H1 (cell line): Measurements from ENCODE around the gene ACADM. TPM values are rescaled to one million over a fixed set of nuclear protein-coding genes. Genes with fewer than 3 reads are reported as not detected.

Source experiments
- CTCF ChIA-PET: fragments of 300-600 bp; sonication (Branson Sonifier 250); formaldehyde crosslinking; loops from one replicate; lab custom pipeline; 2021; ENCODE audit not compliant: partially characterized antibody; lab: Charles Lee
- POLR2A ChIA-PET: fragments of 300-600 bp; sonication (Branson Sonifier 250); formaldehyde crosslinking; loops from one replicate; lab custom pipeline; 2021; ENCODE audit warnings: inconsistent platforms; ENCODE audit not compliant: partially characterized antibody; lab: Charles Lee
- DNase-seq, 2 experiments: peaks; one replicate each; pipeline versions ENCODE4 v3.0.0 to v3.0.0-alpha.2; 2010 to 2022; ENCODE audit warnings: low spot score in 2 of 2, low read depth in 1 of 2, mixed read lengths in 1 of 2
- FAIRE-seq: peaks from 2 replicates; lab custom pipeline; 2011; peaks lifted over from hg19 to GRCh38; lab: Jason Lieb, UNC
- H2AFZ ChIP-seq: 2 replicates; pipeline ENCODE4 v1.8.1; 2012; ENCODE audit warnings: low read length, inconsistent platforms
- H2AK5ac ChIP-seq: 2 replicates; pipeline ENCODE4 v1.6.1; 2013; ENCODE audit warnings: low read depth, low read length
- H2BK120ac ChIP-seq: replicated peaks from 2 replicates; pipeline ENCODE3; 2013; ENCODE audit warnings: low read depth, low read length, inconsistent platforms
- H2BK12ac ChIP-seq: 2 replicates; pipeline ENCODE4 v1.6.1; 2013; ENCODE audit warnings: low read depth, low read length
- H2BK15ac ChIP-seq: 2 replicates; pipeline ENCODE4 v1.6.1; 2013; ENCODE audit warnings: low read length
- H2BK20ac ChIP-seq: 2 replicates; pipeline ENCODE4 v1.6.1; 2013; ENCODE audit warnings: low read length
- H2BK5ac ChIP-seq: 2 replicates; pipeline ENCODE4 v1.6.1; 2013; ENCODE audit warnings: low read depth, low read length
- H3K14ac ChIP-seq: 2 replicates; pipeline ENCODE4 v1.6.1; 2013; ENCODE audit warnings: inconsistent platforms; ENCODE audit not compliant: insufficient read length
- H3K18ac ChIP-seq: 2 replicates; pipeline ENCODE4 v1.6.1; 2013; ENCODE audit warnings: low read length; ENCODE audit errors: extremely low read depth
- H3K23ac ChIP-seq: 2 replicates; pipeline ENCODE4 v1.6.1; 2013; ENCODE audit warnings: inconsistent platforms; ENCODE audit not compliant: insufficient read length
- H3K23me2 ChIP-seq: 2 replicates; pipeline ENCODE4 v1.6.1; 2013; ENCODE audit warnings: low read depth, low read length
- H3K27ac ChIP-seq: 2 replicates; pipeline ENCODE4 v1.6.1; 2011; ENCODE audit warnings: low read depth, low read length, inconsistent platforms
- H3K27me3 ChIP-seq, 4 experiments: replicated peaks in 1 of 4; 1 replicate in 1 of 4; 2 replicates in 3 of 4; pipeline versions ENCODE4 v1.6.1 to v1.8.1; 2011 to 2013; ENCODE audit warnings: low read length in 3 of 4, mild to moderate bottlenecking in 3 of 4, inconsistent platforms in 2 of 4, mixed read lengths in 2 of 4, moderate library complexity in 1 of 4; ENCODE audit not compliant: control insufficient read depth in 3 of 4, insufficient read depth in 3 of 4; ENCODE audit errors: extremely low read depth in 1 of 4
- H3K36me3 ChIP-seq, 4 experiments: 2 replicates each; pipeline versions ENCODE4 v1.6.1 to v1.8.1; 2011 to 2013; ENCODE audit warnings: mild to moderate bottlenecking in 4 of 4, low read length in 3 of 4, moderate library complexity in 2 of 4, control low read depth in 1 of 4, inconsistent platforms in 1 of 4; ENCODE audit not compliant: insufficient read depth in 4 of 4, control insufficient read depth in 2 of 4
- H3K4ac ChIP-seq: replicated peaks from 2 replicates; pipeline ENCODE3; 2013; ENCODE audit warnings: low read length, low read depth, mixed read lengths, inconsistent platforms; ENCODE audit not compliant: insufficient read length
- H3K4me1 ChIP-seq, 4 experiments: replicated peaks in 1 of 4; 1 replicate in 1 of 4; 2 replicates in 3 of 4; pipeline versions ENCODE4 v1.6.1 to v1.8.1; 2011 to 2013; ENCODE audit warnings: low read length in 3 of 4, inconsistent platforms in 2 of 4, mixed read lengths in 1 of 4; ENCODE audit not compliant: insufficient read depth in 4 of 4, control insufficient read depth in 3 of 4
- H3K4me2 ChIP-seq, 2 experiments: 2 replicates each; pipeline versions ENCODE4 v1.6.1 to v1.8.1; 2011 to 2013; ENCODE audit warnings: low read depth in 2 of 2, low read length in 2 of 2, control low read depth in 1 of 2, inconsistent platforms in 1 of 2, mild to moderate bottlenecking in 1 of 2; ENCODE audit not compliant: insufficient read depth in 1 of 2
- H3K4me3 ChIP-seq, 4 experiments: fragments of 200-600, 300-600 bp in 1 of 4; sonication (generic), shearing (Covaris generic), sonication (Bioruptor Twin) in 1 of 4; 2 replicates each; pipeline versions ENCODE4 v1.5.1 to v1.8.1; 2011 to 2016; ENCODE audit warnings: low read length in 4 of 4, low read depth in 3 of 4, control low read depth in 2 of 4, inconsistent platforms in 2 of 4, mild to moderate bottlenecking in 2 of 4, mixed read lengths in 1 of 4, moderate library complexity in 1 of 4; ENCODE audit not compliant: insufficient read depth in 2 of 4; ENCODE audit errors: extremely low read depth in 1 of 4
- H3K56ac ChIP-seq: replicated peaks from 2 replicates; pipeline ENCODE3; 2013; ENCODE audit warnings: low read depth, mild to moderate bottlenecking, mixed read lengths, low read length, inconsistent platforms; ENCODE audit not compliant: insufficient read length
- H3K79me1 ChIP-seq: 2 replicates; pipeline ENCODE4 v1.6.1; 2013; ENCODE audit warnings: low read depth, low read length, control low read depth
- H3K79me2 ChIP-seq, 2 experiments: 2 replicates each; pipeline versions ENCODE4 v1.6.1 to v1.8.1; 2012 to 2013; ENCODE audit warnings: low read length in 2 of 2, mild to moderate bottlenecking in 2 of 2, inconsistent platforms in 1 of 2; ENCODE audit not compliant: insufficient read depth in 2 of 2, control insufficient read depth in 1 of 2
- H3K9ac ChIP-seq, 4 experiments: replicated peaks in 1 of 4; 1 replicate in 1 of 4; 2 replicates in 3 of 4; pipeline versions ENCODE4 v1.6.1 to v1.8.1; 2011 to 2013; ENCODE audit warnings: low read depth in 3 of 4, low read length in 3 of 4, control low read depth in 2 of 4, mild to moderate bottlenecking in 2 of 4, moderate library complexity in 2 of 4, inconsistent platforms in 1 of 4; ENCODE audit errors: extremely low read depth in 1 of 4
- H3K9me3 ChIP-seq, 2 experiments: 2 replicates each; pipeline versions ENCODE4 v1.6.1 to v1.8.1; 2012 to 2013; ENCODE audit warnings: mild to moderate bottlenecking in 2 of 2, moderate library complexity in 2 of 2, control low read depth in 1 of 2, inconsistent platforms in 1 of 2, low read depth in 1 of 2, low read length in 1 of 2, mixed read lengths in 1 of 2; ENCODE audit not compliant: insufficient read depth in 2 of 2
- H4K20me1 ChIP-seq, 2 experiments: replicated peaks in 1 of 2; 2 replicates each; pipeline versions ENCODE3 to v1.8.1; 2011 to 2013; ENCODE audit warnings: inconsistent platforms in 2 of 2, low read length in 2 of 2, mild to moderate bottlenecking in 1 of 2; ENCODE audit not compliant: insufficient read depth in 2 of 2, control insufficient read depth in 1 of 2
- H4K5ac ChIP-seq: 2 replicates; pipeline ENCODE4 v1.6.1; 2013; ENCODE audit warnings: low read length, low read depth, mixed read lengths, inconsistent platforms; ENCODE audit not compliant: insufficient read length
- H4K8ac ChIP-seq: 2 replicates; pipeline ENCODE4 v1.8.0; 2013; ENCODE audit warnings: mild to moderate bottlenecking, moderate library complexity, low read length, inconsistent platforms; ENCODE audit not compliant: insufficient read depth; ENCODE audit errors: extremely low read depth
- H4K91ac ChIP-seq: replicated peaks from 2 replicates; pipeline ENCODE3; 2013; ENCODE audit warnings: low read length, mixed read lengths, inconsistent platforms; ENCODE audit not compliant: insufficient read length
- CHD1 ChIP-seq: IDR thresholded peaks from 2 replicates; pipeline ENCODE4 v1.6.1; 2012; ENCODE audit warnings: low read depth, low read length, improper control_type of control experiment
- NANOG ChIP-seq: IDR thresholded peaks from 2 replicates; pipeline ENCODE4 v1.6.1; 2011; ENCODE audit warnings: low read length, low read depth, mild to moderate bottlenecking, inconsistent platforms; ENCODE audit not compliant: insufficient read depth, poor library complexity, severe bottlenecking
- SIN3A ChIP-seq, 2 experiments: IDR thresholded peaks in 1 of 2; conservative IDR thresholded peaks in 1 of 2; 2 replicates each; pipeline ENCODE4 v1.6.1; 2011 to 2012; ENCODE audit warnings: low read length in 2 of 2, improper control_type of control experiment in 1 of 2, low read depth in 1 of 2, mild to moderate bottlenecking in 1 of 2
- WGBS, 2 experiments: shearing (Covaris generic) in 1 of 2; methylation state at CpG; one replicate each; pipeline versions ENCODE4 v1.1.6 to v1.1.7; 2013 to 2015; ENCODE audit warnings: low lambda C conversion rate in 2 of 2, mixed read lengths in 2 of 2, inconsistent platforms in 1 of 2, low coverage in 1 of 2, missing lambda C conversion rate in 1 of 2; ENCODE audit not compliant: insufficient replicate concordance in 2 of 2, insufficient coverage in 1 of 2, insufficient read length in 1 of 2; ENCODE audit errors: extremely low coverage in 1 of 2, missing lambda C conversion rate in 1 of 2; 5-methylcytosine and 5-hydroxymethylcytosine counted together
- polyA plus RNA-seq, 7 experiments: library from polyadenylated mRNA; depleted of rRNA in 3 of 7; stranded (reverse) in 5 of 7; unstranded in 2 of 7; fragments of >200 nt in 5 of 7; fragments of 200-250 nt in 2 of 7; gene quantifications; 1 replicate in 5 of 7; 2 replicates in 1 of 7; 4 replicates in 1 of 7; pipeline versions ENCODE4 v1.2.1 to v1.2.3, GENCODE V29; 2011 to 2013; ENCODE audit warnings: missing spikeins in 2 of 7, mixed read lengths in 2 of 7
- total RNA-seq: library from RNA; stranded (reverse); fragmentation: NEBNext Ultra II Directional; extraction: Animal tissue kit (Norgen Biotek cat#: 25700); gene quantifications from 2 replicates; pipeline ENCODE4 v1.2.1, GENCODE V29; 2021

ACADM gene
- total and polyA plus RNA-seq, 2 of the 8 experiments (the other 6 are each of a cell fraction or from before 2014, with no cell fraction given), result 14.3 to 40.0 TPM

DNA sequence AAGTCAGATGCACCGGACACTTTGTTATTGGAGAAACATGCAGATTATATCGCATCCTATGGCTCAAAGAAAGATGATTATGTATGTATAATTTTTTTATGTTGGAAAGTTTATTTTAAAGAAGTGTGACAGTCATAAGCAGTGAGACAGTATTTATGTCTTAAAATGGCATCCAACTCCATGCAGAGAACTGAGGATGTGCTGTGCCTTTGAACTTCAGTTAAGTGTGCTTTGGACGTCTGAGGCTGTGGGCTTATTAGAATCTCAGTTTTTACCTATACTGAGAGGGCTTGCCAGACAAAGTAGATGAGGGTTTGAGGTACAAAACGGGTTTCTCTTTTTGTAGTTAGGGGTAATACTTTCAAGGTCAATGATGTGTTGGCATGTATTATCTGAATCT, 63.0 kb downstream of the ACADM start:
- Histone ChIP-seq H3K9me3 (no peaks in the 10 kb centered on the region), H3K4ac (no peak overlapping the region), H3K27me3 (no peaks in the 10 kb centered on the region), H2BK5ac (no peak overlapping the region), H3K79me2 (peaks cover 20 to 64% of the 10 kb centered on the region in 2 experiments), H2BK120ac (no peak overlapping the region), H3K18ac (no peak overlapping the region), H4K20me1 (peaks cover 7 to 10% of the 10 kb centered on the region in 2 experiments), H3K4me3 (peak overlapping the region; percentile 78 to 95 (median 86)), H4K91ac (no peak overlapping the region), H3K36me3 (peaks cover 11 to 54% (median 39%) of the 10 kb centered on the region in 4 experiments), H2AFZ (no peak overlapping the region), H4K5ac (peak overlapping the region; percentile 84), H4K8ac (no peak overlapping the region), H3K79me1 (no peaks in the 10 kb centered on the region), H3K27ac (no peak overlapping the region), H2BK12ac (no peak overlapping the region), H3K14ac (no peak overlapping the region), H3K4me2 (peak overlapping the region; percentile 88 to 90), H3K23me2 (peaks cover 5% of the 10 kb centered on the region; the same call in 1 of the 2 replicates), H2BK20ac (no peak overlapping the region), H2BK15ac (no peak overlapping the region), H3K23ac (no peak overlapping the region), H2AK5ac (no peak overlapping the region), H3K4me1 (peaks cover 0 to 3% (median 2%) of the 10 kb centered on the region in 4 experiments; a peak in 2 of 7 replicates), H3K9ac (peak overlapping the region; percentile 35 to 83 (median 78); a peak in 6 of 7 replicates), H3K56ac (no peak overlapping the region)
- WGBS, 2 experiments, result 20% methylated on average over 4 of the region's 4 CpGs; no CpG with 5 or more reads in 1 of the 2 experiments
- FAIRE-seq, result no peak
- ChIA-PET CTCF (no interaction called here), POLR2A (interaction anchor here (0.8 to 4.6 kb wide), 9 partner anchors 10 to 522 kb away, joined by 3 to 112 read pairs (median 5); partner anchors contain the start of gene MSH4)
- TF ChIP-seq NANOG (no peak), SIN3A (conservative IDR thresholded peaks at IDR 0.05 in 1 of 2, IDR thresholded peaks at IDR 0.05 in 1 of 2; ENCODE audit: low read depth in 1 of 2, low read length in 2 of 2) (0 out of 4 replicates have a peak, but pooled peaks of 1 of the 2 experiments have one; percentile 49), CHD1 (peak; percentile 65; the same call in 1 of the 2 replicates)
- DNase-seq, result no peak
